ENCODE measurements around the gene MACROD1.

MACROD1 gene

GRCh38 chr11:64073542-64073941 lies 92.4 kb downstream of the MACROD1 start:
- DNase-seq (ENCODE audit: extremely low read depth, low read depth), result no peak
- H3K4me3 ChIP-seq (replicated peaks; ENCODE audit: low read depth, low read length), result no peak overlapping the region
- TF ChIP-seq CTCF (IDR thresholded peaks at IDR 0.05; ENCODE audit: low read depth, low read length, missing control alignments), result no peak

DNA sequence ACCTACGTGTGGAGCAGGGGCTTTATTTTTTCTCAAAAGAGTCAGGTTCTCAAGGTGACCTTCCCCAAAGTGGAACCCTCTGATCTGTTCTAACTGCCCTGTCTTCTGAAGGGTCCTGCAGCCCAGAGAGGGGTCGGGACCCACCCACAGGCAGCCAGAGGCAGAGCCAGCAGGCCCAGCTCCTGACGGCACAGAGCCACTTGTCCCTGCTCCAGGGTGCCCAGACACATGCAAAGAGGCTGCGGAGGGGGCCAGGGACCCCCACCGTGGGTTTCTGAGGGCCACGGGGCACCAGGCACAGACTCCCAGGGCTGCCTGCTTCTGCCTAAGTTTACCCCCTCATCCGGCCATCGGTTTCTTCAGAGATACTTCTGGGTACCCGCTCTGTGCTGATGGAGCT lies 93.0 kb downstream of the MACROD1 start:
- DNase-seq (ENCODE audit: extremely low read depth, low read depth), result no peak
- TF ChIP-seq CTCF (IDR thresholded peaks at IDR 0.05; ENCODE audit: low read depth, low read length, missing control alignments), result no peak
- no peak overlapping the region for H3K4me3 ChIP-seq (replicated peaks; ENCODE audit: low read depth, low read length)

- TF ChIP-seq CTCF (IDR thresholded peaks at IDR 0.05; ENCODE audit: low read depth, low read length, missing control alignments), result no peak
- H3K4me3 ChIP-seq (replicated peaks; ENCODE audit: low read depth, low read length), result no peak overlapping the region
- no peak for DNase-seq (ENCODE audit: extremely low read depth, low read depth)
Observed at GRCh38 chr11:64072403-64072802, 93.5 kb downstream of the MACROD1 start.

DNA sequence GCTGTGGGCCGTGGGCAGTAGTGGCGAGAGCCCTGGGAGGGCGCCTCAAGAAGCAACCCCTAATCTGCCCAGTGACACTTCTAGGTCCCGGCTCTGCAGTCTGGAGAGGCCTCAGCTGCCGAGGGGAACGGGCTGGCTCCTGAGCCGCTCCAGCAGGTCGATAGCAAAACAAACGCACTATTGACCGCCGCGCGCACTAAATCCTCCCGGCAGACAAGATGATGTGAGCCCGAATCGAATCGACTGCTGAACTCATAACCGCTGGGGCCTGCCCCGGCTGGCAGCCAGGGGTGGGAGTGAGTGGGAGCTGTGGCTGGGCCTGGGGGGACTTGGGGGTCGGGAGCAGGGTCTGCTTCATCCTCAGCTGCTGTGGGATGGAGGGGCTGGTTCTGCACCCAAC lies 94.1 kb downstream of the MACROD1 start:
- no peak overlapping the region for H3K4me3 ChIP-seq (replicated peaks; ENCODE audit: low read depth, low read length)
- DNase-seq (ENCODE audit: extremely low read depth, low read depth), result no peak
- no peak for TF ChIP-seq CTCF (IDR thresholded peaks at IDR 0.05; ENCODE audit: low read depth, low read length, missing control alignments)

DNA sequence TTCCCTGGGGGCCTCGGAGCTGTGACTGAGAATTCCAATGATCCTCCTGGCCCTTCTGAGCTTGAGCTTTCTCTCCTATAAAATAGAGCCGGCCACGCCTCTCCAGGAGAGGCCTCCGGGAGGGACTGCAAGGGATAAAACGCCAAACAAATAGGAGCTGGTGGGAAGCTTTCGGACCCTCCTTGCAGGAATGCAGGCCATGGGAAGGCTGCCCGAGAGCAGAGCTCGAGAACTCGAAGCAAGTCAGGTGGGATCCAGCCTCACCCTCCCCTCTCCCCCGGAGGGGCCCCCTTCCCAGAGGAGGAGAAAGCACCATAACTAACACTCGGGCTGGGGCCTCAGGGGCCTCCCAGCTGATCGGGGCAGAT lies 95.6 kb downstream of the MACROD1 start:
- no peak for TF ChIP-seq CTCF (IDR thresholded peaks at IDR 0.05; ENCODE audit: low read depth, low read length, missing control alignments)
- no peak overlapping the region for H3K4me3 ChIP-seq (replicated peaks; ENCODE audit: low read depth, low read length)
- no peak for DNase-seq (ENCODE audit: extremely low read depth, low read depth)

DNA sequence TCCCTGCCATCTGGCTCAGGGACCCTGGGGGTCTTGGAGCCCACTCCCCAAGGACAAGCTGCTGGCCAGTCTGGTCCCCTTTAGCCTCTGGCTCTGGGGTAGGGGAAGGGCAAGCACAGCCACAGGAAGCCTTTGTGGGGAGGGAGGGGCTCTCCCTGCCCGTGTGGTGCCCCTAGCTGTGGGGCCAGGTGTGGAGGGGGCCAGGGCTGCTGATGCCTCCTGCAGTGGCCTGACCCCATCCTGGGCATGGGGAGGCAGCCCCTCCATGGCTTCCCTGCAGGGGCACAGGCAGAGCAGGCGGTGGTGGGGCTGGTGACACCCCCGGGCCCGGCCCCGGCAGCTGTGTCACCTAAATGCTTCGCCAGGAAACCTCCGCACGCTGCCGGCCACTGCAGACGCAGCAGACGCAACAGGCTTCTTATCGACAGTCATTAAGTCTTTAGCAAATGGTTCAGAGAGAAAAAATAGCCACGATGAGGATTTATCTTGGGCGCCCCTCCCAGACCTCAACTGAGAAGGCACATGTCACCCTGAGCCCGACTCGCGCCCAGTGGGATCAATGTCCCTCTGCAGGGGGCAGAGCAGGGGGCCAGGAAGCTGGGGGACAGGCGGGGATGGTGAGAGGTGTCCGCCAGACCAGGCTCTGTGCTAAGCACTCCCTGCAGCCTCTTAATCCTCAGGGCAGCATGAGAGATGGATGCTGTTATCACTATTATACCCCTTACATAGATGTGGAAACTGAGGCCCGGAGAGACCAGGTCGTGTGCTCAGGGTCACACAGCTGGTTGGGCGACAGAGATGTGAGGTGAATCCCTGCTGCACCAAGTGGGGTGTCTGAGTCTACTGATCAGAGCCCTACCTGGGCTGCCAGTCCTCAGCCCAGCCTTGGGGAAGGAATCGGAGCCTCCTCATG lies 96.3 kb downstream of the MACROD1 start:
- no peak overlapping the region for H3K4me3 ChIP-seq (replicated peaks; ENCODE audit: low read depth, low read length)
- TF ChIP-seq CTCF (IDR thresholded peaks at IDR 0.05; ENCODE audit: low read depth, low read length, missing control alignments), result no peak
- no peak for DNase-seq (ENCODE audit: extremely low read depth, low read depth)
